ENCODE measurements around the gene THSD7B.

DNA sequence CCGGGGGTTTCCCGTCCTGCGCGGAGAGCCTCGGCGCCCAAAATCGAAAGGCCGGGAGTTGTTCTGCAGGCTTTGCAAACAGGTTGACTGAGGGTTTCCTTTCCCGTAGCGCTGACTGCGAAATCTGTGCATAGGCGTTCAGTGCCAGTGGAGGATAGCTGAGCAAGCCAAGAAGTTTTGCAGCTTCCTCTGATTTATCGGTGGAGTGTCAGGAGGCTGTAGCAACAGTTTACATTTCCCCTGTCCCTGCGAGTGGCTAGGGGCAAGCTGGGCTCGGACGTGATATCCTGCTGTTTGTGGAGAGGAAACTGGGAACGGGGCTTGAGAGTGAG is 694 bp downstream of the THSD7B start:
- no peak for TF ChIP-seq POLR2A (IDR thresholded peaks at IDR 0.05)
- TF ChIP-seq, protein P1, sequence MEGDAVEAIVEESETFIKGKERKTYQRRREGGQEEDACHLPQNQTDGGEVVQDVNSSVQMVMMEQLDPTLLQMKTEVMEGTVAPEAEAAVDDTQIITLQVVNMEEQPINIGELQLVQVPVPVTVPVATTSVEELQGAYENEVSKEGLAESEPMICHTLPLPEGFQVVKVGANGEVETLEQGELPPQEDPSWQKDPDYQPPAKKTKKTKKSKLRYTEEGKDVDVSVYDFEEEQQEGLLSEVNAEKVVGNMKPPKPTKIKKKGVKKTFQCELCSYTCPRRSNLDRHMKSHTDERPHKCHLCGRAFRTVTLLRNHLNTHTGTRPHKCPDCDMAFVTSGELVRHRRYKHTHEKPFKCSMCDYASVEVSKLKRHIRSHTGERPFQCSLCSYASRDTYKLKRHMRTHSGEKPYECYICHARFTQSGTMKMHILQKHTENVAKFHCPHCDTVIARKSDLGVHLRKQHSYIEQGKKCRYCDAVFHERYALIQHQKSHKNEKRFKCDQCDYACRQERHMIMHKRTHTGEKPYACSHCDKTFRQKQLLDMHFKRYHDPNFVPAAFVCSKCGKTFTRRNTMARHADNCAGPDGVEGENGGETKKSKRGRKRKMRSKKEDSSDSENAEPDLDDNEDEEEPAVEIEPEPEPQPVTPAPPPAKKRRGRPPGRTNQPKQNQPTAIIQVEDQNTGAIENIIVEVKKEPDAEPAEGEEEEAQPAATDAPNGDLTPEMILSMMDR (IDR thresholded peaks at IDR 0.05), result no peak
